CD14-positive monocyte (primary cell): ENCODE results near the gene GFPT2. TPM values are rescaled to one million over a fixed set of nuclear protein-coding genes. Genes with fewer than 3 reads are reported as not detected.

ENCODE experiments used
- DNase-seq, 3 donors: peaks; one replicate each; pipeline ENCODE4 v3.0.0-alpha.2; 2011 to 2022
- H2AFZ ChIP-seq: 2 replicates; pipeline ENCODE4 v1.6.0; 2012; ENCODE audit warnings: mild to moderate bottlenecking, low read depth, low read length, inconsistent platforms; ENCODE audit not compliant: insufficient read depth, poor library complexity, severe bottlenecking
- H3K27ac ChIP-seq, 2 donors: 1 replicate in 1 of 2; 2 replicates in 1 of 2; pipeline ENCODE4 v1.5.1; 2012 to 2013; ENCODE audit warnings: low read length in 2 of 2, control low read depth in 1 of 2, inconsistent platforms in 1 of 2, low read depth in 1 of 2, mild to moderate bottlenecking in 1 of 2
- H3K27me3 ChIP-seq, 2 donors: one replicate each; pipeline versions ENCODE4 v1.6.0 to v1.6.1; 2011 to 2013; ENCODE audit warnings: low read length in 2 of 2; ENCODE audit not compliant: control insufficient read depth in 2 of 2, insufficient read depth in 2 of 2
- H3K36me3 ChIP-seq, 2 donors: replicated peaks in 1 of 2; 1 replicate in 1 of 2; 2 replicates in 1 of 2; pipeline versions ENCODE4 v1.5.1 to v1.6.1; 2012 to 2013; ENCODE audit warnings: low read length in 2 of 2, control low read depth in 1 of 2, inconsistent platforms in 1 of 2, mild to moderate bottlenecking in 1 of 2; ENCODE audit not compliant: insufficient read depth in 2 of 2, control insufficient read depth in 1 of 2
- H3K4me1 ChIP-seq, 2 donors: 1 replicate in 1 of 2; 2 replicates in 1 of 2; pipeline versions ENCODE4 v1.5.1 to v1.6.1; 2012 to 2013; ENCODE audit warnings: low read length in 2 of 2, control low read depth in 1 of 2, inconsistent platforms in 1 of 2, mild to moderate bottlenecking in 1 of 2, moderate library complexity in 1 of 2; ENCODE audit not compliant: insufficient read depth in 2 of 2, control insufficient read depth in 1 of 2
- H3K4me2 ChIP-seq: replicated peaks from 2 replicates; pipeline ENCODE3; 2012; ENCODE audit warnings: low read length, moderate library complexity, mild to moderate bottlenecking; ENCODE audit not compliant: poor library complexity, severe bottlenecking; ENCODE audit errors: extremely low read depth
- H3K4me3 ChIP-seq, 3 experiments: fragments of 200-600 bp in 1 of 3; sonication (generic) in 1 of 3; replicated peaks in 1 of 3; 1 replicate in 2 of 3; 2 replicates in 1 of 3; pipeline ENCODE4 v1.5.1; 2011 to 2013; ENCODE audit warnings: low read length in 3 of 3, mild to moderate bottlenecking in 3 of 3, control low read depth in 2 of 3, low read depth in 2 of 3, inconsistent platforms in 1 of 3, moderate library complexity in 1 of 3
- H3K79me2 ChIP-seq: 2 replicates; pipeline ENCODE4 v1.6.0; 2012; ENCODE audit warnings: mild to moderate bottlenecking, control low read depth, inconsistent platforms, low read length, moderate library complexity; ENCODE audit not compliant: insufficient read depth
- H3K9ac ChIP-seq: 2 replicates; pipeline ENCODE4 v1.6.0; 2017; ENCODE audit warnings: low read length, mild to moderate bottlenecking; ENCODE audit not compliant: insufficient read depth, poor library complexity, severe bottlenecking
- H3K9me3 ChIP-seq, 2 donors: replicated peaks in 1 of 2; 1 replicate in 1 of 2; 2 replicates in 1 of 2; pipeline versions ENCODE4 v1.5.1 to v1.6.1; 2012 to 2013; ENCODE audit warnings: low read length in 2 of 2, control low read depth in 1 of 2; ENCODE audit not compliant: control insufficient read depth in 1 of 2, insufficient read depth in 1 of 2
- H4K20me1 ChIP-seq: 2 replicates; pipeline ENCODE4 v1.6.0; 2012; ENCODE audit warnings: mild to moderate bottlenecking, low read length, control low read depth, moderate library complexity; ENCODE audit not compliant: insufficient read depth
- H3K27ac Mint-ChIP-seq, 7 donors: one replicate each; pipeline ENCODE4 v1.8.0; 2020; ENCODE audit warnings: mild to moderate bottlenecking in 7 of 7, mixed read lengths in 7 of 7, moderate library complexity in 6 of 7, inconsistent platforms in 2 of 7
- H3K27me3 Mint-ChIP-seq, 3 donors: one replicate each; pipeline ENCODE4 v1.8.0; 2021 to 2022; ENCODE audit warnings: low read depth in 3 of 3, mild to moderate bottlenecking in 3 of 3, mixed read lengths in 3 of 3, moderate library complexity in 3 of 3, inconsistent platforms in 1 of 3
- H3K36me3 Mint-ChIP-seq, 2 donors: one replicate each; pipeline ENCODE4 v1.8.0; 2020; ENCODE audit warnings: mixed read lengths in 2 of 2, inconsistent platforms in 1 of 2, mild to moderate bottlenecking in 1 of 2
- H3K4me1 Mint-ChIP-seq: one replicate; pipeline ENCODE4 v1.8.0; 2020; ENCODE audit warnings: mild to moderate bottlenecking, mixed read lengths
- H3K4me3 Mint-ChIP-seq, 2 donors: one replicate each; pipeline ENCODE4 v1.8.0; 2020; ENCODE audit warnings: mild to moderate bottlenecking in 2 of 2, mixed read lengths in 2 of 2, moderate library complexity in 1 of 2
- H3K9me3 Mint-ChIP-seq, 7 donors: one replicate each; pipeline ENCODE4 v1.8.0; 2020 to 2022; ENCODE audit warnings: mixed read lengths in 7 of 7, mild to moderate bottlenecking in 6 of 7, moderate library complexity in 6 of 7, inconsistent platforms in 2 of 7
- WGBS: methylation state at CpG from one replicate; pipeline ENCODE4 v1.1.5; 2013; ENCODE audit warnings: missing lambda C conversion rate; ENCODE audit not compliant: insufficient coverage; 5-methylcytosine and 5-hydroxymethylcytosine counted together
- intact Hi-C, 2 donors: fragments of 100-400 bp; cut with micrococcal nuclease; formaldehyde crosslinking; loops; one replicate each; pipeline versions ENCODE4 v1.15.0 to v1.15.1; 2023
- polyA plus RNA-seq, 3 donors: library from polyadenylated mRNA; depleted of rRNA in 1 of 3; unstranded in 2 of 3; stranded (reverse) in 1 of 3; fragments of 300-500 nt in 2 of 3; fragments of >200 nt in 1 of 3; fragmentation: Illumina TruSeq in 2 of 3; gene quantifications; 1 replicate in 2 of 3; 2 replicates in 1 of 3; pipeline ENCODE4 v1.2.3, GENCODE V29; 2012 to 2021
- TF ChIP-seq, protein P1 (sequence below): fragments of 200-600 bp; IDR thresholded peaks from one replicate; pipeline ENCODE4 v1.8.0; 2022; ENCODE audit warnings: antibody characterized with exemption, mild to moderate bottlenecking

The GFPT2 gene
- polyA plus RNA-seq, 3 donors, result not detected

DNA sequence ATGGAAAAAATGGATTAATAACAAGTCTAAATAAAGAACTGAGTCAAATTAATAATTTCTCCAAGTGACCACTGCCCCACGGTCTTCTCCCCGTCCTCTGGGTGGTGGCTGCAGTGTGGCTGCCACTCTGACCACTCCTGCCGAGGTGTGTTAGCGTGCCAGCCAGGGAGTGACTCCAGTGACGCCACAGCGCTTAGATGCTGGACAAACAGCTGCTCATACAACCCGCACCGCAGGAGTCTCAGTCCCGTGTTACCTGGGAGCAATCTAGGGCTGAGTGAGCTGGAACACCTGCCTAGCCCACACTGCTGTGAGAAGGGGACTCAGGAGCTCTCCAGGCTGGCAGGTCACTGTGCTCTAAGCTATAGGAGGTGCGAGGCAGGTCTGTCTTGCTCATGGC lies 71.4 kb downstream of the GFPT2 start:
- Mint-ChIP-seq H3K27ac (no peak overlapping the region), H3K9me3 (peaks cover 32 to 58% (median 40%) of the 10 kb centered on the region in 7 donors), H3K36me3 (peaks cover 79 to 89% of the 10 kb centered on the region in 2 donors), H3K27me3 (peaks cover 0 to 2% (median 0%) of the 10 kb centered on the region in 3 donors), H3K4me3 (no peak overlapping the region), H3K4me1 (peaks cover 11% of the 10 kb centered on the region)
- H3K79me2 ChIP-seq, result peaks cover 18% of the 10 kb centered on the region
- TF ChIP-seq, protein P1, sequence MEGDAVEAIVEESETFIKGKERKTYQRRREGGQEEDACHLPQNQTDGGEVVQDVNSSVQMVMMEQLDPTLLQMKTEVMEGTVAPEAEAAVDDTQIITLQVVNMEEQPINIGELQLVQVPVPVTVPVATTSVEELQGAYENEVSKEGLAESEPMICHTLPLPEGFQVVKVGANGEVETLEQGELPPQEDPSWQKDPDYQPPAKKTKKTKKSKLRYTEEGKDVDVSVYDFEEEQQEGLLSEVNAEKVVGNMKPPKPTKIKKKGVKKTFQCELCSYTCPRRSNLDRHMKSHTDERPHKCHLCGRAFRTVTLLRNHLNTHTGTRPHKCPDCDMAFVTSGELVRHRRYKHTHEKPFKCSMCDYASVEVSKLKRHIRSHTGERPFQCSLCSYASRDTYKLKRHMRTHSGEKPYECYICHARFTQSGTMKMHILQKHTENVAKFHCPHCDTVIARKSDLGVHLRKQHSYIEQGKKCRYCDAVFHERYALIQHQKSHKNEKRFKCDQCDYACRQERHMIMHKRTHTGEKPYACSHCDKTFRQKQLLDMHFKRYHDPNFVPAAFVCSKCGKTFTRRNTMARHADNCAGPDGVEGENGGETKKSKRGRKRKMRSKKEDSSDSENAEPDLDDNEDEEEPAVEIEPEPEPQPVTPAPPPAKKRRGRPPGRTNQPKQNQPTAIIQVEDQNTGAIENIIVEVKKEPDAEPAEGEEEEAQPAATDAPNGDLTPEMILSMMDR, result no peak
- intact Hi-C loops, result no loop called here
- no peaks in the 10 kb centered on the region for H3K27me3 ChIP-seq
- 98% methylated on average over 10 of the region's 10 CpGs for WGBS
- H2AFZ ChIP-seq, result no peak overlapping the region
- no peaks in the 10 kb centered on the region for H4K20me1 ChIP-seq
- DNase-seq, result no peak
- H3K9ac ChIP-seq, result no peak overlapping the region
- H3K27ac ChIP-seq, result no peak overlapping the region
- no peak overlapping the region for H3K4me3 ChIP-seq
- H3K4me1 ChIP-seq, result no peaks in the 10 kb centered on the region
- peaks cover 49 to 86% of the 10 kb centered on the region in 2 donors for H3K36me3 ChIP-seq
- no peak overlapping the region for H3K4me2 ChIP-seq
- peaks cover 53 to 59% of the 10 kb centered on the region in 2 donors for H3K9me3 ChIP-seq

DNA sequence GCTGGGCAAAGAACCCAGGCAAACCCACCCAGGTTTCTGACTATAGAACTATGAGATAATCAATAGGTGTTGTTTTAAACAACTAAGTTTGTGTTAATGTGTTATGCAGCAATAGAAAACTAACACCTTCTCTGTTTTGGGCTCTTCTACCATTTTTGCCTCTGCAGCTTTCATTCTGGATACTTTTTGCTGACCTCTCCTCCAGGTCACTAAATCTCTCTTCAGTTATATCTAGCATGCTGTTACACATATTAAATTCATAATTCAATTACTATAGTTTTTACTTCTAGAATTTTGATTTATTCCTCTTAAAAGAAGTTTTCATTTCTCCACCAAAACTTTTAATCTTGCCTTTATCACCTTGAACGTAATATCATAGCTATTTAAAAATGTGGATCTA lies 78.4 kb downstream of the GFPT2 start:
- Histone ChIP-seq H4K20me1 (no peaks in the 10 kb centered on the region), H3K4me1 (no peaks in the 10 kb centered on the region), H3K9ac (no peak overlapping the region), H3K27ac (no peak overlapping the region), H3K79me2 (no peaks in the 10 kb centered on the region), H2AFZ (no peak overlapping the region), H3K36me3 (peaks cover 43 to 79% of the 10 kb centered on the region in 2 donors), H3K4me3 (no peak overlapping the region), H3K9me3 (peaks cover 53 to 87% of the 10 kb centered on the region in 2 donors), H3K27me3 (no peaks in the 10 kb centered on the region), H3K4me2 (no peak overlapping the region)
- Mint-ChIP-seq H3K4me1 (peaks cover 7% of the 10 kb centered on the region), H3K27me3 (peaks cover 0 to 1% (median 0%) of the 10 kb centered on the region in 3 donors), H3K4me3 (no peak overlapping the region), H3K36me3 (peaks cover 68 to 73% of the 10 kb centered on the region in 2 donors), H3K27ac (no peak overlapping the region), H3K9me3 (peaks cover 40 to 73% (median 59%) of the 10 kb centered on the region in 7 donors)
- TF ChIP-seq, protein P1, result no peak
- no CpG with 5 or more reads among the region's 1 CpG for WGBS
- intact Hi-C loops, result no loop called here
- DNase-seq, result no peak
